Cardiac septum (tissue), 1 donor: ENCODE data around the gene CFAP97. TPM values are rescaled to one million over a fixed set of nuclear protein-coding genes. Genes with fewer than 3 reads are reported as not detected.
"Not testable (repeated sequence)": the region's sequence is repeated elsewhere in the genome, so short reads cannot be mapped to it uniquely, and the experiment has no call there.

Experiments
- DNase-seq: peaks from one replicate; pipeline ENCODE4 v3.0.0-alpha.2; 2020; ENCODE audit warnings: low spot score
- intact Hi-C: fragments of 100-400 bp; cut with DNase I; formaldehyde crosslinking; loops from one replicate; pipeline ENCODE4 v1.14.0; 2022
- total RNA-seq: library from RNA; stranded (reverse); fragmentation: NEBNext Ultra II Directional; extraction: Animal tissue kit (Norgen Biotek cat#: 25700); gene quantifications from one replicate; pipeline ENCODE4 v1.2.1, GENCODE V29; 2021
- donor health status: DM: no; HTN: no; CAD: no.

Gene CFAP97
- total RNA-seq, 1 donor from 2014 or later: 14.9 TPM

- intact Hi-C loops: no loop called here
- DNase-seq: no peak
These were observed 83.7 kb downstream of the CFAP97 start for GRCh38 chr4:185119927-185120630.

- DNase-seq, intact Hi-C loops: not testable (repeated sequence)
These were observed 84.3 kb downstream of the CFAP97 start for GRCh38 chr4:185119467-185119866.

GRCh38 chr4:185118876-185119275 is 84.9 kb downstream of the CFAP97 start:
- intact Hi-C loops: no loop called here
- DNase-seq: no peak

- DNase-seq: no peak
- intact Hi-C loops: no loop called here
These were observed 86.4 kb downstream of the CFAP97 start for GRCh38 chr4:185117300-185117934.

- intact Hi-C loops: no loop called here
- no peak for DNase-seq
These were observed 88.0 kb downstream of the CFAP97 start for GRCh38 chr4:185115827-185116232.

GRCh38 chr4:185113340-185113739 is 90.5 kb downstream of the CFAP97 start:
- no peak for DNase-seq
- intact Hi-C loops: loop anchor here (5.0 kb wide), 1 partner anchor 306 kb away; no protein-coding TSS in a partner anchor

GRCh38 chr4:185112104-185112503 is 91.7 kb downstream of the CFAP97 start:
- intact Hi-C loops: loop anchor here (5.0 kb wide), 1 partner anchor 305 kb away; no protein-coding TSS in a partner anchor
- DNase-seq: no peak

- no peak for DNase-seq
- intact Hi-C loops: loop anchor here (5.0 kb wide), 1 partner anchor 303 kb away; no protein-coding TSS in a partner anchor
These were observed 93.4 kb downstream of the CFAP97 start for GRCh38 chr4:185110375-185110823.

- no peak for DNase-seq
- intact Hi-C loops: loop anchor here (5.0 kb wide), 1 partner anchor 302 kb away; no protein-coding TSS in a partner anchor
These were observed 94.1 kb downstream of the CFAP97 start for GRCh38 chr4:185109736-185110135.

Other genes with a start within 250 kb of the CFAP97 start
- not detected for gene HELT, start 185.5 kb downstream of the CFAP97 start, total RNA-seq
- gene SLC25A4, start 60.7 kb downstream of the CFAP97 start, total RNA-seq: 1,443 TPM
- gene SNX25, start 5.6 kb upstream of the CFAP97 start, total RNA-seq: 10.5 TPM
- gene LRP2BP, start 191.9 kb upstream of the CFAP97 start, total RNA-seq: 1.5 TPM
- gene ANKRD37, start 192.8 kb upstream of the CFAP97 start, total RNA-seq: 10.2 TPM
- 38.8 TPM for gene UFSP2, start 222.0 kb upstream of the CFAP97 start, total RNA-seq